PC-3 (cell line): ENCODE results near the gene NAA38. TPM values are rescaled to one million over a fixed set of nuclear protein-coding genes. Genes with fewer than 3 reads are reported as not detected.

Source experiments
- ATAC-seq: fragments of 200-7000 bp; cut with Tn5 transposase; 2 replicates; pipeline ENCODE4 v1.9.1; 2020; ENCODE audit warnings: mild to moderate bottlenecking, moderate library complexity
- BruUV-seq: library from RNA; stranded (reverse); fragments of 400-500 nt; replicated peaks from 2 replicates; lab custom pipeline; 2021; lab: Mats Ljungman, UMichigan
- CTCF ChIA-PET: fragments of 300-600 bp; sonication (Branson Sonifier 250); formaldehyde crosslinking; loops from one replicate; lab custom pipeline; 2022; ENCODE audit warnings: antibody characterized with exemption; lab: Charles Lee
- POLR2A ChIA-PET: fragments of 300-600 bp; sonication (Branson Sonifier 250); formaldehyde crosslinking; loops from one replicate; lab custom pipeline; 2022; ENCODE audit warnings: antibody characterized with exemption; ENCODE audit not compliant: unreplicated experiment; lab: Charles Lee
- DNase-seq: peaks from one replicate; pipeline ENCODE4 v3.0.0-alpha.2; 2015
- H2AFZ ChIP-seq: fragments of 300-600 bp; sonication (generic); 2 replicates; pipeline ENCODE4 v1.6.0; 2016; ENCODE audit warnings: antibody characterized with exemption, low read length
- H3F3A ChIP-seq: fragments of 300-600 bp; sonication (generic); one replicate; pipeline ENCODE4 v1.6.0; 2017; ENCODE audit warnings: antibody characterized with exemption, low read length, control low read depth, mild to moderate bottlenecking; ENCODE audit not compliant: unreplicated experiment
- H3K27ac ChIP-seq: fragments of 300-600 bp; sonication (generic); 2 replicates; pipeline ENCODE4 v1.5.1; 2016; ENCODE audit warnings: mild to moderate bottlenecking, low read length
- H3K27me3 ChIP-seq: fragments of 300-600 bp; sonication (generic); 2 replicates; pipeline ENCODE4 v1.6.1; 2016; ENCODE audit warnings: low read length, mixed read lengths
- H3K36me3 ChIP-seq: fragments of 300-600 bp; sonication (generic); 2 replicates; pipeline ENCODE4 v1.6.1; 2016; ENCODE audit warnings: low read depth, mixed run types, low read length, mixed read lengths
- H3K4me1 ChIP-seq: fragments of 300-600 bp; sonication (generic); 2 replicates; pipeline ENCODE4 v1.5.1; 2016; ENCODE audit warnings: low read length; ENCODE audit not compliant: insufficient read depth
- H3K4me2 ChIP-seq: fragments of 300-600 bp; sonication (generic); 2 replicates; pipeline ENCODE4 v1.6.0; 2016; ENCODE audit warnings: low read length
- H3K4me3 ChIP-seq: fragments of 300-600 bp; sonication (generic); 2 replicates; pipeline ENCODE4 v1.5.1; 2016; ENCODE audit warnings: mild to moderate bottlenecking, low read length, mixed read lengths
- H3K79me2 ChIP-seq: fragments of 300-600 bp; sonication (generic); 2 replicates; pipeline ENCODE4 v1.6.1; 2017; ENCODE audit warnings: low read length, mixed read lengths
- H3K9ac ChIP-seq: fragments of 300-600 bp; sonication (generic); 2 replicates; pipeline ENCODE4 v1.6.0; 2016; ENCODE audit warnings: mild to moderate bottlenecking, low read length
- H3K9me2 ChIP-seq: fragments of 300-600 bp; sonication (generic); replicated peaks from 2 replicates; pipeline ENCODE4 v1.6.1; 2016; ENCODE audit warnings: mixed run types, low read length, mixed read lengths
- H3K9me3 ChIP-seq: fragments of 300-600 bp; sonication (generic); 2 replicates; pipeline ENCODE4 v1.6.1; 2016; ENCODE audit warnings: low read length, mixed read lengths
- H4K20me1 ChIP-seq: fragments of 300-600 bp; sonication (generic); 2 replicates; pipeline ENCODE4 v1.6.1; 2016; ENCODE audit warnings: low read length, mixed read lengths
- EZH2 ChIP-seq: fragments of 300-600 bp; sonication (generic); IDR thresholded peaks from one replicate; pipeline ENCODE4 v1.6.1; 2017; ENCODE audit warnings: antibody characterized with exemption, mild to moderate bottlenecking, low read length; ENCODE audit not compliant: unreplicated experiment
- EZH2phosphoT487 ChIP-seq: fragments of 300-600 bp; sonication (generic); IDR thresholded peaks from 2 replicates; pipeline ENCODE4 v1.6.1; 2018; ENCODE audit warnings: mild to moderate bottlenecking, antibody characterized with exemption, low read length, borderline replicate concordance
- intact Hi-C: fragments of 100-400 bp; cut with micrococcal nuclease; formaldehyde crosslinking; loops from 2 replicates; pipeline ENCODE4 v1.9.0; 2023
- total RNA-seq: library from RNA; depleted of rRNA; stranded (reverse); fragments of >200 nt; gene quantifications from 2 replicates; pipeline ENCODE4 v1.2.3, GENCODE V29; 2014
- TF ChIP-seq, protein P1 (sequence below): fragments of 300-600 bp; sonication (generic); conservative IDR thresholded peaks from 2 replicates; pipeline ENCODE4 v1.5.1; 2017; ENCODE audit warnings: antibody characterized with exemption, low read depth, mild to moderate bottlenecking, low read length

NAA38 gene
- total RNA-seq, 1 experiment from 2014 or later = 403 TPM

DNA sequence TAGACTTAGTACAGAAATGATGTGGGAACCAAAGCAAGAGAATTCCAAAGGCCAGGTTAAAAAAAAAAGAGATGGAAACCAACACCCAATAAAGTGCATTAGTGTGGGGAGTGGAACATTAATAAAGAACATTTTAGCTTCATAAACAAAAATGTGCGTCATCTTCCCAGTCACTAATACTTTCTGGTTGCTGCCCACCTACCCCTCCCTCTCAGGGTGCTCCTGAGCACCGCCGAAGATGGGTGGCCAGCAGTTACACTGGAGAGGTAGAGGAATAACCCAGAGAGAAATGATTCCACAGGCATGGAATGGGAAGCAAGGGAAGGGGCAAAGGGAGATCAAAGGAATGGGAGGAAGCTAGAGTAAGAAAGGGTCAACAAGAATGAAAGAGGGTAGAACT is 25.3 kb upstream of the NAA38 start:
- Histone ChIP-seq H3K9ac (no peak overlapping the region), H3K4me2 (no peak overlapping the region), H3K79me2 (peaks cover 14% of the 10 kb centered on the region), H3F3A (peaks cover 11% of the 10 kb centered on the region), H3K27me3 (no peaks in the 10 kb centered on the region), H3K9me2 (no peaks in the 10 kb centered on the region), H3K4me1 (0 out of 2 replicates have a peak, but pooled peaks cover 8% of the 10 kb centered on the region), H3K27ac (no peak overlapping the region), H3K4me3 (no peak overlapping the region), H4K20me1 (no peaks in the 10 kb centered on the region), H2AFZ (no peak overlapping the region), H3K9me3 (no peaks in the 10 kb centered on the region), H3K36me3 (no peaks in the 10 kb centered on the region)
- no peak for ATAC-seq
- TF ChIP-seq EZH2 = no peak
- BruUV-seq = no TSS peak
- DNase-seq = no peak
- ChIA-PET CTCF (no interaction called here), POLR2A (no interaction called here)
- intact Hi-C loops = no loop called here

DNA sequence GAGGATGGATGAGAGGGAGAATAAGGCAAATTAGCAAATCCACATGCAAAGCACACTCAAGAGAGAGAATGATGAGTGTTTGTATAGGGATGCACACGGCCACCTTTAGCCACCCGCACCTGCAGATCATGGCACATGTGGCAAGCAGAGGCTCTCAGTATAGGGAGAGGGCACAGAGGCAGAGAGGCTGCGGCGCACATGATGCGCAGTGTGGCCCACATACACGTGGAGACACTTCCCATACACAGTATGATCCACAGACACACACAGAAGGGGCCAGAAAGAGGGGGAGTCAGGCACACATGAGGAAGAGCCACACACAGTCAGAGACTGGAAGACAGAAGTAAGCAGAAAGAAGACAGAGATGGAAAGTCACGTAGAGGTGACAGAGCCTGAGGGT is 24.7 kb upstream of the NAA38 start:
- BruUV-seq = no TSS peak
- Histone ChIP-seq H3K4me3 (no peak overlapping the region), H3K9ac (no peak overlapping the region), H3F3A (peaks cover 10% of the 10 kb centered on the region), H3K79me2 (peaks cover 14% of the 10 kb centered on the region), H3K9me2 (no peaks in the 10 kb centered on the region), H2AFZ (no peak overlapping the region), H3K9me3 (no peaks in the 10 kb centered on the region), H3K27ac (no peak overlapping the region), H3K4me1 (0 out of 2 replicates have a peak, but pooled peaks cover 8% of the 10 kb centered on the region), H3K36me3 (no peaks in the 10 kb centered on the region), H3K4me2 (no peak overlapping the region), H4K20me1 (no peaks in the 10 kb centered on the region), H3K27me3 (no peaks in the 10 kb centered on the region)
- DNase-seq (no peak), ATAC-seq (no peak)
- CTCF ChIA-PET = no interaction called here
- POLR2A ChIA-PET = no interaction called here
- TF ChIP-seq, protein P1, sequence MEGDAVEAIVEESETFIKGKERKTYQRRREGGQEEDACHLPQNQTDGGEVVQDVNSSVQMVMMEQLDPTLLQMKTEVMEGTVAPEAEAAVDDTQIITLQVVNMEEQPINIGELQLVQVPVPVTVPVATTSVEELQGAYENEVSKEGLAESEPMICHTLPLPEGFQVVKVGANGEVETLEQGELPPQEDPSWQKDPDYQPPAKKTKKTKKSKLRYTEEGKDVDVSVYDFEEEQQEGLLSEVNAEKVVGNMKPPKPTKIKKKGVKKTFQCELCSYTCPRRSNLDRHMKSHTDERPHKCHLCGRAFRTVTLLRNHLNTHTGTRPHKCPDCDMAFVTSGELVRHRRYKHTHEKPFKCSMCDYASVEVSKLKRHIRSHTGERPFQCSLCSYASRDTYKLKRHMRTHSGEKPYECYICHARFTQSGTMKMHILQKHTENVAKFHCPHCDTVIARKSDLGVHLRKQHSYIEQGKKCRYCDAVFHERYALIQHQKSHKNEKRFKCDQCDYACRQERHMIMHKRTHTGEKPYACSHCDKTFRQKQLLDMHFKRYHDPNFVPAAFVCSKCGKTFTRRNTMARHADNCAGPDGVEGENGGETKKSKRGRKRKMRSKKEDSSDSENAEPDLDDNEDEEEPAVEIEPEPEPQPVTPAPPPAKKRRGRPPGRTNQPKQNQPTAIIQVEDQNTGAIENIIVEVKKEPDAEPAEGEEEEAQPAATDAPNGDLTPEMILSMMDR = no peak
- intact Hi-C loops = no loop called here

DNA sequence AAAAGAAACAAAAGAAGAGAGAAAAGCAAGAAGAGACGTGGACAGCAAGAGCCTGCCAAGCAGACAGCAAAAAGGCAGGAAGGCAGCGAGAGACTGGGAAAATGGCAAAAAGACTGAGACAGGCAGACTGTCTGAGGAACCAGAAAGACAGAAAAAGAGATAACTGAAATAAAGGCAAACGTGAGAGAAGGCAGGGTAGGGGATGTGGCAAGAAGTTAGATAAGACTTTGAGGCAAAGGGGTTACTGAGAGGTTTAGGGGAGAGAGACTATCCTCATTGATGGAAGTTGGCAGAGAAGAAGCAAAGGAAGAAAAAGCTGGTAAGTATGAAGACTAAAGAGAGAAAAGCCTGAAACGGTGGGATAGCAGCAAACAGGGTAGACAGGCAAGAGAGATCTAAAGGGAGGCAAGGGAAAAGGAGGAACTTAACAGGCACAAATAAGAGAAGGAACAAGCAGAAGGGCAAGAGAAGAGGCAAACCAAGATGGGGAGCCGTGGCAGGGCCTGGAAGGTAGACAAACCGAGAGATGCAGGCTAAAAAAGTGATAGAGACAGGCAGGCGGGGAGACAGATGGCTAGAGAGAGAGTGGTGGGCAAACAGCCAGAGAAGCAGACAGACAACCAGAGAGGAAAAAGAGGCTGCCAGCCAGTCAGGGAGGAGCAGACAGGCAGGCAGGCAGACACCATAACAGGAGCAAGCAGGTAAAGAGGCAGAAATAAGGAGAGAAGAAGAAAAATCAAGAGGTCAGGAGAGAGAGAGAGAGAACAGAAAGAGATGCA is 24.1 kb upstream of the NAA38 start:
- intact Hi-C loops = no loop called here
- Histone ChIP-seq H3K4me2 (no peak overlapping the region), H3F3A (peaks cover 4% of the 10 kb centered on the region), H3K4me1 (0 out of 2 replicates have a peak, but pooled peaks cover 8% of the 10 kb centered on the region), H3K9ac (no peak overlapping the region), H3K27me3 (no peaks in the 10 kb centered on the region), H2AFZ (no peak overlapping the region), H4K20me1 (no peaks in the 10 kb centered on the region), H3K9me3 (no peaks in the 10 kb centered on the region), H3K27ac (no peak overlapping the region), H3K9me2 (no peaks in the 10 kb centered on the region), H3K4me3 (no peak overlapping the region), H3K36me3 (no peaks in the 10 kb centered on the region), H3K79me2 (peaks cover 12% of the 10 kb centered on the region)
- no peak for ATAC-seq
- DNase-seq = no peak
- no TSS peak for BruUV-seq
- CTCF ChIA-PET = no interaction called here
- POLR2A ChIA-PET = no interaction called here
- TF ChIP-seq EZH2 (no peak), EZH2phosphoT487 (no peak)
- TF ChIP-seq, protein P1 = no peak
